A549 treated with AZD9567 at 1 μM for 4 hours (cell line): ENCODE data around the gene ARHGEF40. TPM values are rescaled to one million over a fixed set of nuclear protein-coding genes. Genes with fewer than 3 reads are reported as not detected.

ENCODE experiments used
- total RNA-seq: library from RNA; stranded (reverse); fragments of 200-300 nt; extraction: Qiagen RNA extraction; gene quantifications from 5 replicates; pipeline ENCODE4 v1.2.3, GENCODE V29; 2022; ENCODE audit not compliant: insufficient read depth

The ARHGEF40 gene
- total RNA-seq, result 6.0 to 10.5 TPM (median 8.1 TPM) in 5 replicates

GRCh38 chr14:21070083-21070609 lies at the start of gene ARHGEF40:
Gene ARHGEF40 (plus strand): TSS chr14:21070304. CDS start chr14:21070397, 93 bp downstream.

GRCh38 chr14:21024585-21025370 lies 45.3 kb upstream of the ARHGEF40 start, which contains the start of gene NDRG2:
Gene NDRG2 (minus strand): TSS chr14:21025061. CDS start chr14:21023315, 1,746 bp downstream.

GRCh38 chr14:21029917-21030316 lies 40.2 kb upstream of the ARHGEF40 start, which contains the start of gene TPPP2:
Gene TPPP2 (plus strand): TSS chr14:21030217. CDS start chr14:21030582, 365 bp downstream.

GRCh38 chr14:21034707-21035106 lies 35.4 kb upstream of the ARHGEF40 start, which contains the start of gene RNASE13:
Gene RNASE13 (minus strand): TSS chr14:21034807. CDS start chr14:21034288, 519 bp downstream.

GRCh38 chr14:21041676-21042433 lies 28.2 kb upstream of the ARHGEF40 start, which contains the start of gene RNASE7:
Gene RNASE7 (plus strand): TSS chr14:21042362. CDS start chr14:21042993, 631 bp downstream.

GRCh38 chr14:21057803-21058675 lies 12.1 kb upstream of the ARHGEF40 start, which contains the start of gene RNASE8:
Gene RNASE8 (plus strand): TSS chr14:21057822. CDS start chr14:21057893, 71 bp downstream.

GRCh38 chr14:21098076-21098891 lies 28.2 kb downstream of the ARHGEF40 start, which contains the start of gene ZNF219:
Gene ZNF219 (minus strand): TSS chr14:21098655. CDS start chr14:21093591, 5,064 bp downstream.

GRCh38 chr14:21100931-21101330 lies 30.8 kb downstream of the ARHGEF40 start, which contains the start of gene TMEM253:
Gene TMEM253 (plus strand): TSS chr14:21101066. CDS start chr14:21101344, 278 bp downstream.

Other genes starting within 250 kb of the ARHGEF40 start
- gene RNASE3, start 178.9 kb upstream of the ARHGEF40 start, total RNA-seq, result not detected in 5 replicates
- gene RNASE2, start 114.8 kb upstream of the ARHGEF40 start, total RNA-seq, result not detected in 5 replicates
- 57.7 to 80.3 TPM (median 76.2 TPM) in 5 replicates for gene METTL17, start 80.3 kb upstream of the ARHGEF40 start, total RNA-seq
- gene SLC39A2, start 71.0 kb upstream of the ARHGEF40 start, total RNA-seq, result 0.06 to 0.08 TPM in 2 of 5 replicates, not detected in the others
- 1.3 to 2.8 TPM (median 2.4 TPM) in 5 replicates for gene NDRG2, start 45.2 kb upstream of the ARHGEF40 start, total RNA-seq
- not detected in 5 replicates for gene TPPP2, start 40.1 kb upstream of the ARHGEF40 start, total RNA-seq
- gene RNASE13, start 35.5 kb upstream of the ARHGEF40 start, total RNA-seq, result not detected in 5 replicates
- not detected in 5 replicates for gene RNASE7, start 27.9 kb upstream of the ARHGEF40 start, total RNA-seq
- not detected in 5 replicates for gene RNASE8, start 12.5 kb upstream of the ARHGEF40 start, total RNA-seq
- gene ZNF219, start 28.4 kb downstream of the ARHGEF40 start, total RNA-seq, result 11.2 to 25.3 TPM (median 24.9 TPM) in 5 replicates
- gene TMEM253, start 30.8 kb downstream of the ARHGEF40 start, total RNA-seq, result 0.41 to 0.90 TPM (median 0.87 TPM) in 4 of 5 replicates, not detected in the other
- gene OR5AU1, start 85.8 kb downstream of the ARHGEF40 start, total RNA-seq, result not detected in 5 replicates
- 717 to 807 TPM (median 775 TPM) in 5 replicates for gene HNRNPC, start 199.1 kb downstream of the ARHGEF40 start, total RNA-seq
- gene RPGRIP1, start 209.8 kb downstream of the ARHGEF40 start, total RNA-seq, result 0.11 to 0.32 TPM (median 0.19 TPM) in 4 of 5 replicates, not detected in the other